Measurements from ENCODE around the gene UBE2C.

- TF ChIP-seq ATF2 (CRISPR knock-in tag; IDR thresholded peaks at IDR 0.05; ENCODE audit: borderline replicate concordance, low read depth): no peak
- no peak for TF ChIP-seq ZNF281 (CRISPR knock-in tag; IDR thresholded peaks at IDR 0.05)
- no peak for TF ChIP-seq GABPB1 (CRISPR knock-in tag; IDR thresholded peaks at IDR 0.05)
- TF ChIP-seq CTCF (IDR thresholded peaks at IDR 0.05): no peak
- no peak for TF ChIP-seq CBFB (CRISPR knock-in tag; IDR thresholded peaks at IDR 0.05; ENCODE audit: low read depth)
- no peak for TF ChIP-seq FOXJ3 (CRISPR knock-in tag; IDR thresholded peaks at IDR 0.05; ENCODE audit: borderline replicate concordance)
- no peak for TF ChIP-seq ZNF121 (CRISPR knock-in tag; IDR thresholded peaks at IDR 0.05)
- no peak for TF ChIP-seq ATF3 (CRISPR knock-in tag; conservative IDR thresholded peaks at IDR 0.05)
- TF ChIP-seq ESRRA (CRISPR knock-in tag; IDR thresholded peaks at IDR 0.05; ENCODE audit: borderline replicate concordance): no peak
- TF ChIP-seq KAT7 (CRISPR knock-in tag; IDR thresholded peaks at IDR 0.05; ENCODE audit: borderline replicate concordance): no peak
- no peak for TF ChIP-seq ZNF416 (CRISPR knock-in tag; IDR thresholded peaks at IDR 0.05)
Observed at GRCh38 chr20:45813006-45813340, 529 bp downstream of the UBE2C start.
